SK-N-SH treated with all-trans-retinoic acid at 6 μM for 48 hours (cell line): ENCODE data around the gene ZBTB46.

Experiments
- ATAC-seq: fragments of 200-7000 bp; cut with Tn5 transposase; 3 replicates; pipeline ENCODE4 v1.9.1; 2020; ENCODE audit warnings: mild to moderate bottlenecking, moderate library complexity
- ARNTL ChIP-seq: fragments of 450-650 bp; formaldehyde crosslinking; IDR thresholded peaks from 2 replicates; pipeline ENCODE4 v1.5.0; 2020; ENCODE audit warnings: low read depth, mild to moderate bottlenecking, moderate library complexity, borderline replicate concordance
- BACH2 ChIP-seq: fragments of 250-450 bp; sonication (Bioruptor Pico); IDR thresholded peaks from 2 replicates; pipeline ENCODE4 v1.9.0; 2021; ENCODE audit warnings: mild to moderate bottlenecking, borderline replicate concordance
- CSDC2 ChIP-seq: fragments of 250-450 bp; sonication (Bioruptor Pico); IDR thresholded peaks from 2 replicates; pipeline ENCODE4 v1.5.0; 2020; ENCODE audit warnings: mild to moderate bottlenecking, moderate library complexity
- ESRRG ChIP-seq: fragments of 250-450 bp; sonication (Bioruptor Pico); IDR thresholded peaks from 2 replicates; pipeline ENCODE4 v1.6.1; 2021; ENCODE audit warnings: mild to moderate bottlenecking
- GLIS3 ChIP-seq: fragments of 250-450 bp; sonication (Bioruptor Pico); IDR thresholded peaks from 2 replicates; pipeline ENCODE4 v1.5.0; 2020; ENCODE audit warnings: mild to moderate bottlenecking, moderate library complexity
- ISL1 ChIP-seq: fragments of 250-450 bp; sonication (Bioruptor Pico); IDR thresholded peaks from 2 replicates; pipeline ENCODE4 v2.1.2; 2022; ENCODE audit warnings: mild to moderate bottlenecking, moderate library complexity
- RARB ChIP-seq: fragments of 250-450 bp; sonication (Bioruptor Pico); IDR thresholded peaks from 2 replicates; pipeline ENCODE4 v1.8.0; 2021; ENCODE audit warnings: mild to moderate bottlenecking, moderate library complexity
- TCF4 ChIP-seq: fragments of 250-450 bp; sonication (Bioruptor Pico); IDR thresholded peaks from 2 replicates; pipeline ENCODE4 v1.8.0; 2021; ENCODE audit warnings: mild to moderate bottlenecking, moderate library complexity, borderline replicate concordance
- TOX ChIP-seq: fragments of 250-450 bp; sonication (Bioruptor Pico); IDR thresholded peaks from 2 replicates; pipeline ENCODE4 v1.8.0; 2021; ENCODE audit warnings: mild to moderate bottlenecking, moderate library complexity, borderline replicate concordance
- ZFP3 ChIP-seq: fragments of 250-450 bp; sonication (Bioruptor Pico); IDR thresholded peaks from 2 replicates; pipeline ENCODE4 v1.5.0; 2020; ENCODE audit warnings: mild to moderate bottlenecking, moderate library complexity
- ZFP30 ChIP-seq: fragments of 450-650 bp; formaldehyde crosslinking; IDR thresholded peaks from 2 replicates; pipeline ENCODE4 v1.5.0; 2022; ENCODE audit warnings: mild to moderate bottlenecking, moderate library complexity
- ZNF565 ChIP-seq: fragments of 450-650 bp; formaldehyde crosslinking; conservative IDR thresholded peaks from 2 replicates; pipeline ENCODE4 v1.5.0; 2020; ENCODE audit warnings: low read depth, mild to moderate bottlenecking, moderate library complexity
- TF ChIP-seq, protein P1 (sequence below): fragments of 250-450 bp; sonication (Bioruptor Pico); IDR thresholded peaks from 2 replicates; pipeline ENCODE4 v1.5.0; 2020; ENCODE audit warnings: mild to moderate bottlenecking, moderate library complexity
- TF ChIP-seq, protein P2 (sequence below): fragments of 250-450 bp; sonication (Bioruptor Pico); IDR thresholded peaks from 2 replicates; pipeline ENCODE4 v1.5.1; 2021; ENCODE audit warnings: mild to moderate bottlenecking, moderate library complexity
- TF ChIP-seq, protein P3 (sequence below): fragments of 250-450 bp; sonication (Bioruptor Pico); IDR thresholded peaks from 2 replicates; pipeline ENCODE4 v1.5.1; 2020; ENCODE audit warnings: low read depth, mild to moderate bottlenecking, moderate library complexity
- TF ChIP-seq, protein P4 (sequence below): fragments of 250-450 bp; sonication (Bioruptor Pico); IDR thresholded peaks from 2 replicates; pipeline ENCODE4 v1.8.0; 2021; ENCODE audit warnings: low read depth, mild to moderate bottlenecking, moderate library complexity, borderline replicate concordance

ZBTB46 gene, protein sequence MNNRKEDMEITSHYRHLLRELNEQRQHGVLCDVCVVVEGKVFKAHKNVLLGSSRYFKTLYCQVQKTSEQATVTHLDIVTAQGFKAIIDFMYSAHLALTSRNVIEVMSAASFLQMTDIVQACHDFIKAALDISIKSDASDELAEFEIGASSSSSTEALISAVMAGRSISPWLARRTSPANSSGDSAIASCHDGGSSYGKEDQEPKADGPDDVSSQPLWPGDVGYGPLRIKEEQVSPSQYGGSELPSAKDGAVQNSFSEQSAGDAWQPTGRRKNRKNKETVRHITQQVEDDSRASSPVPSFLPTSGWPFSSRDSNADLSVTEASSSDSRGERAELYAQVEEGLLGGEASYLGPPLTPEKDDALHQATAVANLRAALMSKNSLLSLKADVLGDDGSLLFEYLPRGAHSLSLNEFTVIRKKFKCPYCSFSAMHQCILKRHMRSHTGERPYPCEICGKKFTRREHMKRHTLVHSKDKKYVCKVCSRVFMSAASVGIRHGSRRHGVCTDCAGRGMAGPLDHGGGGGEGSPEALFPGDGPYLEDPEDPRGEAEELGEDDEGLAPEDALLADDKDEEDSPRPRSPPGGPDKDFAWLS

DNA sequence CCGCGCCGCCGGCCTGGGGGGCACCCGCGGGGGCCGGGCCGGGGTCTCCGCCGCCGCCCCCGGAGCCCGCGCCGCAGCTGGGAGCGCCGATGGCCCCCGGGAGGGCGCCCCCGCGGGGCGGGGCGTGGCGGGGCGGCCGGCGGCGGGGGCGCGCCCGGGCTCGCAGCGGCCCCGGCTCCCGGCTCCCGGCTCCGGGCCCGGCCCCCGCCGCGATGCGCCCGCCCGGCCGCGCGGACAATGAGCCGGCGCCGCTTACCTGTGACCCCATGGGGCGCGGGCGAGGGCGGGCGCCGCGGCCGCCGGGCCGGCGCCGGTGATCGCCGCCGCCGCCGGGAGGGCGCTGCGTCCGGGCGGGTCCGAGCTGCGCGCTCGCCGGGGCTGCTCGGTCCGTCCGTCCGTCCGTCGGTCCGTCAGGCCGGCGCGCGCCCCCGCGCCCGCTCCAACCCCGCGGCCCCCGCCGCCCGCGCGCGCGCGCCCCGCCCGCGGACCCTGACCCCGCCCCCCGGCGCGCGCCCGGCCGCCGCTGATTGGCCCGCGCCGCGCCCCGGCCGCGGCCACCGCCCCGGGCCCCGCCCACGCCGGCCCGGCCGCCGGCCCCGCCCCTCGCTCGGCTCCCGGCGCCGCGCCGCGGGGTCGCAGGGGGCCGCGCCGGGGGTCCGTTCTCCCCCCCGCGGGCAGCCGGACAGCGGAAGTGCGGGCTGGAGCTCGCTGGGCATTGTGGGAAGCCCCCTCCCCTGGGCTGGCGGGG lies at the start of gene ZBTB46:
TSS of gene ZBTB46 (minus strand) at position 424 of the 748 bp plus-strand sequence. CDS start 40,507 bp downstream, outside the sequence.
- ATAC-seq = no peak
- TF ChIP-seq ARNTL (CRISPR knock-in tag) (no peak), ZNF565 (no peak), CSDC2 (CRISPR knock-in tag) (no peak), ZFP3 (CRISPR knock-in tag) (no peak), TCF4 (no peak), RARB (no peak), BACH2 (CRISPR knock-in tag) (no peak), ISL1 (CRISPR knock-in tag) (no peak), TOX (CRISPR knock-in tag) (no peak), ESRRG (CRISPR knock-in tag) (no peak), GLIS3 (CRISPR knock-in tag) (no peak)
- TF ChIP-seq, protein P1, sequence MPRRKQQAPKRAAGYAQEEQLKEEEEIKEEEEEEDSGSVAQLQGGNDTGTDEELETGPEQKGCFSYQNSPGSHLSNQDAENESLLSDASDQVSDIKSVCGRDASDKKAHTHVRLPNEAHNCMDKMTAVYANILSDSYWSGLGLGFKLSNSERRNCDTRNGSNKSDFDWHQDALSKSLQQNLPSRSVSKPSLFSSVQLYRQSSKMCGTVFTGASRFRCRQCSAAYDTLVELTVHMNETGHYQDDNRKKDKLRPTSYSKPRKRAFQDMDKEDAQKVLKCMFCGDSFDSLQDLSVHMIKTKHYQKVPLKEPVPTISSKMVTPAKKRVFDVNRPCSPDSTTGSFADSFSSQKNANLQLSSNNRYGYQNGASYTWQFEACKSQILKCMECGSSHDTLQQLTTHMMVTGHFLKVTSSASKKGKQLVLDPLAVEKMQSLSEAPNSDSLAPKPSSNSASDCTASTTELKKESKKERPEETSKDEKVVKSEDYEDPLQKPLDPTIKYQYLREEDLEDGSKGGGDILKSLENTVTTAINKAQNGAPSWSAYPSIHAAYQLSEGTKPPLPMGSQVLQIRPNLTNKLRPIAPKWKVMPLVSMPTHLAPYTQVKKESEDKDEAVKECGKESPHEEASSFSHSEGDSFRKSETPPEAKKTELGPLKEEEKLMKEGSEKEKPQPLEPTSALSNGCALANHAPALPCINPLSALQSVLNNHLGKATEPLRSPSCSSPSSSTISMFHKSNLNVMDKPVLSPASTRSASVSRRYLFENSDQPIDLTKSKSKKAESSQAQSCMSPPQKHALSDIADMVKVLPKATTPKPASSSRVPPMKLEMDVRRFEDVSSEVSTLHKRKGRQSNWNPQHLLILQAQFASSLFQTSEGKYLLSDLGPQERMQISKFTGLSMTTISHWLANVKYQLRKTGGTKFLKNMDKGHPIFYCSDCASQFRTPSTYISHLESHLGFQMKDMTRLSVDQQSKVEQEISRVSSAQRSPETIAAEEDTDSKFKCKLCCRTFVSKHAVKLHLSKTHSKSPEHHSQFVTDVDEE (CRISPR knock-in tag) = no peak
- TF ChIP-seq, protein P2, sequence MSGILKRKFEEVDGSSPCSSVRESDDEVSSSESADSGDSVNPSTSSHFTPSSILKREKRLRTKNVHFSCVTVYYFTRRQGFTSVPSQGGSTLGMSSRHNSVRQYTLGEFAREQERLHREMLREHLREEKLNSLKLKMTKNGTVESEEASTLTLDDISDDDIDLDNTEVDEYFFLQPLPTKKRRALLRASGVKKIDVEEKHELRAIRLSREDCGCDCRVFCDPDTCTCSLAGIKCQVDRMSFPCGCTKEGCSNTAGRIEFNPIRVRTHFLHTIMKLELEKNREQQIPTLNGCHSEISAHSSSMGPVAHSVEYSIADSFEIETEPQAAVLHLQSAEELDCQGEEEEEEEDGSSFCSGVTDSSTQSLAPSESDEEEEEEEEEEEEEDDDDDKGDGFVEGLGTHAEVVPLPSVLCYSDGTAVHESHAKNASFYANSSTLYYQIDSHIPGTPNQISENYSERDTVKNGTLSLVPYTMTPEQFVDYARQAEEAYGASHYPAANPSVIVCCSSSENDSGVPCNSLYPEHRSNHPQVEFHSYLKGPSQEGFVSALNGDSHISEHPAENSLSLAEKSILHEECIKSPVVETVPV (CRISPR knock-in tag) = no peak
- TF ChIP-seq, protein P3, sequence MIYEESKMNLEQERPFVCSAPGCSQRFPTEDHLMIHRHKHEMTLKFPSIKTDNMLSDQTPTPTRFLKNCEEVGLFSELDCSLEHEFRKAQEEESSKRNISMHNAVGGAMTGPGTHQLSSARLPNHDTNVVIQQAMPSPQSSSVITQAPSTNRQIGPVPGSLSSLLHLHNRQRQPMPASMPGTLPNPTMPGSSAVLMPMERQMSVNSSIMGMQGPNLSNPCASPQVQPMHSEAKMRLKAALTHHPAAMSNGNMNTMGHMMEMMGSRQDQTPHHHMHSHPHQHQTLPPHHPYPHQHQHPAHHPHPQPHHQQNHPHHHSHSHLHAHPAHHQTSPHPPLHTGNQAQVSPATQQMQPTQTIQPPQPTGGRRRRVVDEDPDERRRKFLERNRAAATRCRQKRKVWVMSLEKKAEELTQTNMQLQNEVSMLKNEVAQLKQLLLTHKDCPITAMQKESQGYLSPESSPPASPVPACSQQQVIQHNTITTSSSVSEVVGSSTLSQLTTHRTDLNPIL (CRISPR knock-in tag) = no peak

DNA sequence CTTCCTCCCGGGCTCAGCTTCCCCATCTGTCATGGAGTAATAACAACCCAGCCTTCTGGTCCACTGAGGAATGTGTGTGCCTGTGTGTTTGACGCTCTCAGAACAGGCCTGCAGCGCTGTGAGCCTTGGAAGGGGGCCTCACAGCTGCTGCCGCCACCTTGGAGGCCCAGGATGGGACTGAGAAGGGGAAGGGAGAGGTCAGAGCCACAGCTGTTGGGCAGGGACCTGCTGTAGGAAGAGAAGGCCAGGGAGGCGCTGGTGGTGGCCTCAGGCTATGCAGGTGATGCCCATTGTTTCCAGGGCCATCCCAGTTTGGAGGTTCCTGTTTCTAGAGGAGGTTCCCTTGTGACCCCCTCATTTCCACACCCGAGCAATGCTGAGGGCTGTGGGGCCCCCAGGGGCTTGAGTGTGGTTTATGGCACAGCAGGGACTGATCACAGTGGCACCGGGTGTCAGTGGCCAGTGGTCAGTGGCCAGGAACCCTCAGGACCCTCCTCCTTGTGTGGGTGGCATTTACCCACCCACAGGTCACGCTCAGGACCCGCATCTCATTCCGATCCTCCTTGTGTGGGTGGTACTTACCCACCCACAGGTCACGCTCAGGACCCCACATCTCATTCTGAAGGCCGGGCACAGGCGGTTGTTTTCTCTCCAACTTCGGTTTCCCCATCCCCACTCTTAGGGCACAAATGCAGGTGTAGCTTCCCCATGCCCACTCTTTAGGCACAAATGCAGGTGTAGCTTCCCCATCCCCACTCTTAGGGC lies 48.0 kb upstream of the ZBTB46 start:
- no peak for ATAC-seq
- TF ChIP-seq, protein P4, sequence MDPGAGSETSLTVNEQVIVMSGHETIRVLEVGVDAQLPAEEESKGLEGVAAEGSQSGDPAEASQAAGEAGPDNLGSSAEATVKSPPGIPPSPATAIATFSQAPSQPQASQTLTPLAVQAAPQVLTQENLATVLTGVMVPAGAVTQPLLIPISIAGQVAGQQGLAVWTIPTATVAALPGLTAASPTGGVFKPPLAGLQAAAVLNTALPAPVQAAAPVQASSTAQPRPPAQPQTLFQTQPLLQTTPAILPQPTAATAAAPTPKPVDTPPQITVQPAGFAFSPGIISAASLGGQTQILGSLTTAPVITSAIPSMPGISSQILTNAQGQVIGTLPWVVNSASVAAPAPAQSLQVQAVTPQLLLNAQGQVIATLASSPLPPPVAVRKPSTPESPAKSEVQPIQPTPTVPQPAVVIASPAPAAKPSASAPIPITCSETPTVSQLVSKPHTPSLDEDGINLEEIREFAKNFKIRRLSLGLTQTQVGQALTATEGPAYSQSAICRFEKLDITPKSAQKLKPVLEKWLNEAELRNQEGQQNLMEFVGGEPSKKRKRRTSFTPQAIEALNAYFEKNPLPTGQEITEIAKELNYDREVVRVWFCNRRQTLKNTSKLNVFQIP (CRISPR knock-in tag) = no peak
- TF ChIP-seq ESRRG (CRISPR knock-in tag) (no peak), ARNTL (CRISPR knock-in tag) (no peak), TOX (CRISPR knock-in tag) (no peak), CSDC2 (CRISPR knock-in tag) (no peak)
- TF ChIP-seq, all 23 proteins: peak for 0

DNA sequence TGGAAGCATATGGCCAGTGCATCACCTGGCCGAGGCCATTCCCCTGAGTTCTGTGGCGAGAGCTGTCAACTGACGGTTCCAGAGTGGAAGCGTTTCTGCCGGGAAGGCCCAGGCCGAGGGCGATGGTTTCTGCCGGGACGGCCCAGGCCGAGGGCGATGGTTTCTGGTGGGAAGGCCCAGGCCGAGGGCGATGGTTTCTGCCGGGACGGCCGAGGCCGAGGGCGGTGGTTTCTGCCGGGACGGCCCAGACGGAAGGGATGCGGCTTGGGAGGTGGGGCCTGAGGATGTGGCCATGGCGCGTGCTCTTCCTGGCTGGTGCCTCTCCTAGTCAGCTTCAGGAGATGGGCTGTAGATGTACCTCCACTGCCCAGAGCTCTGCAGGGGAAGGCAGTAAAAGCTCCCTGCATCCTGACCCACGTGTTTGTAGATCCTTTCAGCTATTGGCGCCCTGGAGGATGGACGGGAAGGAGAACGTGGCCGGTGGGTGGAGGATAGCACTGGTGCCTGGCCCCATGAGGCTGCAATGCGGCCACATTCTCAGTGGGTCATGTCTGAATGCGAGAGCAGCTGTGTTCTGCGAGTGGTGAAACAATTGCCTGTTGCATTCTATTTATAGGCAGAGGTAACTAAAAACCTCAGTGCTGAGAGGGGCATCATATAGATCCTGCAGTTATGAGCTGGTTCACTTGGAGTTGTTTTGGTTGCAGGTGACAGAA lies 46.8 kb upstream of the ZBTB46 start:
- no peak for ATAC-seq
- TF ChIP-seq ZFP30 (no peak), BACH2 (CRISPR knock-in tag) (no peak)
